NK-92 treated with Interleukin-12 subunit alpha and Interleukin-12 subunit beta, amount 100 ng/mL, for 24 hours (cell line): ENCODE results near the gene SMAD9.
"Not testable (repeated sequence)": the region's sequence is repeated elsewhere in the genome, so short reads cannot be mapped to it uniquely, and the experiment has no call there.

Source experiments
- DNase-seq: peaks from one replicate; lab custom pipeline; 2025; lab: John Stamatoyannopoulos, UW

The SMAD9 gene

DNA sequence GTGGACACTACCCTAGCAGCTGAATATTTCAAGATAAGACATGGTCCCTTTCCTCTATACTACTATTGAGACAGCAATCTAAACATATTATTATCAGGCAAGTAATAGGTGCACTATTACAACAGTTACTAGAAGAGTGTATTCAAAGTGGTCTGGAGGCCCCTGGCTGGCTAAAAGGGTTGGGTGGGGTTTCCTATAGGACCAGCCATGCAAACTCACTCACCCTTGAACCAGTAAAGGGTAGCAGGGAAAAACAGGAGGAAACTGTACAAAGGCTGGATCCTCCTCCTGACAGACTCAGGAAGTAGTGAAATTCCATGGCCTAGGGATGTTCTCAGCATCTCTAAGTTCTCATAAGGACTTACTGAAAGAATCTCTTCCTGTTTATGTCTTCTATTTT is 7.7 kb downstream of the SMAD9 start:
- no peak for DNase-seq

DNA sequence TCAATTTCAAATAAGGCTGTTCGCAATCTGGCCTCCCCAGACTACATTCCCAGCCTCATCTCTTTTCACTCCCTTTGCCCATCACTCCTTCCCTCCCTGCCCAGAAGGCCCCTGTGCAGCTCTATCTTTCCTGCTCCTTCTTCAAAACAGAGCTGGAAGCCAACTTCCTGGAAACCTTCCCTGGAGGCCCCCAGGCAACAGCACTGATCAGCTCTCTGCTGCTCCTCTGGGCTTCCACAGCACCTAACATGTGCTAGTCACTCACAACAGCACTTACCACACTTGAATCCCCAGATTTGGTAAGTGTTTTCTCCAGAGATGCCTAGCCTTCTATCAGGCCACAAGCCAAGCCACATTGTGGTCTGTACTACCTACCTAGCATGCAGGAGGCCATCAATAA is 9.5 kb downstream of the SMAD9 start:
- no peak for DNase-seq

DNA sequence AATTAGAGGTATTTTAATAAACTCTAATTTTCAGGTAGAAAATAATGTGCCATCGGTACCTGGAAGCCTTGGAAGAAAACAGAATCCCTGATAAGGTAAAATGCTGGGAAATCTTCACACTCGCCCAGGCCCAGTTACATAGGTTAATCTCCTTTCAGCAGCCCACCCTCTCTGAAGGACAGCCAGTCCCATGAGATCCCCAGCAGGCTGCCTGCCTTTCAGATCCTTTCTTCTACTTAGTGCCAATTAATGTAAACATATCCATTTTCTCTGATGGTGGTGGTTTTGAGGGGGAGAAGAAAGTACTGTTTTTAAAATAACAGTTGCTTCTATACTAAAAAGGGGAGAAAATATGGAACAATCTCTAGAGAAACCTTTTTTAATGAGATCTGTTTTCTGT is 12.2 kb downstream of the SMAD9 start:
- no peak for DNase-seq

DNA sequence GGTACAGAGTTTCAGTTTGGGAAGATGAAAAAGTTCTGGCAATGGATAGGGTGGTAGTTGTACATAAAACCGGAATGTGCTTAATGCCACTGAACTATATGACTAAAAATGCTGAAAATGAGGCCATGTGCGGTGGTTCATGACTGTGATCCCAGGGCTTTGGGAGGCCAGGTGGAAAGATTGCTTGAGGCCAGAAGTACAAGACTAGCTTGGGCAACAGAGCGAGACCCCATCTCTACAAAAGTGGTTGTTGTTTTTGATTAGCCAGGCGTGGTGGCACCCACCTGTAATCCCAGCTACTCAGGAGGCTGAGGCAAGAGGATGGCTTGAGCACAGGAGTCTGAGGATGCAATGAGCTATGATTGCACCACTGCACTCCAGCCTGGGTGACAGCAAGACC is 12.8 kb downstream of the SMAD9 start:
- DNase-seq = no peak

DNA sequence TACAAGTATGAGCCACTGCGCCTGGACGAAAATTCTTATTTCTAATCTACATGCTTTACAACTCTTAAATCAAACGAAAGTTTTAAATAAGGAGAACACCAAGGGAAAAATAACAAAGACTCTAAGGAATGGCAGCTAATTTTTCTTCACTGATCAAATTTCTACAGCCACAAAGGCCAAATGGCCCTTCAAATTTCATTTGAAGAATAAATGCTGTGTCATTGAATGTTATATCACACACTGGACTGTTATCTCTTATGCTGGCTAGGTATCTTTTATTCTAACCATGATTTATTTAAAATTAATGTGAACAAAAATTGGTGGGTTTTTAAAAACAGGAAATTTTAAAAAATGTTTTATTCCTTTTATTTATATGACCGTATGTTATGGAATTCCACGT is 14.1 kb downstream of the SMAD9 start:
- no peak for DNase-seq

DNA sequence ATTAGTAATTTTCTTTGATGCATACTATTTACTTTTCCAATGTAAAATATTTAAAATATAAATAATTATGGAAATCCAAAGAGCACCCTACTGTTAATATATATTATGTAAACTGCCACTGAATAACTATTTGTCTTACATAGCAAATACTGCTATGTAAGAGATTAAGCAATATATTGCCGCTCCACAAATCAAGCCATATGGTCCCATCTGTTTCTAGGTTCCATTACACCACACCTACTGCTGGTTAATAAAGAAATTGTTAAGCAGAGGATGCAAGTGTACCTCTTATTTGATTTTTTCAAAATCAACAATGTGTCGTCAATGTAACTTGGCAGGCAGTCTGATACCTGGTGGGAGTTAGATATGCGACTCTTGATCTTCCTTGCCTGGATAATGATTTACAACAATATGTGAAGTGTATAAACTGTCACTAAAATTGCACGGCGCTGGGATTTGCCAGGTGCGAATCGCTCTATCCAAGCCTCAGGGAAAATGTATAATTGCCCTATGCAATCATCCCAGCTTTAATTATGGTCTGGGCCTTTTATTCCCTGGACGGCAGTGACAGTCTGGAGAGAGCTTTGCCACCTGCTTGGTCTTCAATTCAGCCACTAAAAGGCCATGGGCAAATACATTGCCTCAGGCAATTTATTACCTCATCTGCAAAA is 16.0 kb downstream of the SMAD9 start:
- DNase-seq = no peak

DNA sequence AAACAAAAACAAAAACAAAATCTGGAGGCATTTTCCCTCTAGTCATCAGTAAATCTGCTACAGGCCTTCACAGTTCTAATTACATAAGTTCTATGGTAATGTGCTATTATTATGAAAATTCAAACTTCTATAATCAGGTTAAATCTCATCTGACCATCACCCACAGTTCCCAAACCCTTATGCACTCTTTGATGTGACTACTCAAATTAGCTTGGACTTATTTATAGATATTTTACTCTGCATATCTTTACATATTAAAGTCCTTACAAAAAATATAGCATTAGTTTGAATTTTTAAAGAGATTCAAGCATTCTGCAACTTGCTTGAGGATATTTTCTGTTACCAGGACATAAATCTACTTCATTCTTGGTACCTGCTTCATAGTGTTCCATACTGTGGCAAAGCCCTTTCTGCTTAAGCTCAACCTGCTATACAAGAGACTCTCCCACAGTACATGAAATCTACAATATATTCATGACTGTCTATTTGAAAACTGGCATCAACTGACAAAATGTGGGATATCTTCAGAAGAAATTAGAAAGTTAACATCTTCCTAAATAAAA is 22.9 kb downstream of the SMAD9 start:
- no peak for DNase-seq

DNA sequence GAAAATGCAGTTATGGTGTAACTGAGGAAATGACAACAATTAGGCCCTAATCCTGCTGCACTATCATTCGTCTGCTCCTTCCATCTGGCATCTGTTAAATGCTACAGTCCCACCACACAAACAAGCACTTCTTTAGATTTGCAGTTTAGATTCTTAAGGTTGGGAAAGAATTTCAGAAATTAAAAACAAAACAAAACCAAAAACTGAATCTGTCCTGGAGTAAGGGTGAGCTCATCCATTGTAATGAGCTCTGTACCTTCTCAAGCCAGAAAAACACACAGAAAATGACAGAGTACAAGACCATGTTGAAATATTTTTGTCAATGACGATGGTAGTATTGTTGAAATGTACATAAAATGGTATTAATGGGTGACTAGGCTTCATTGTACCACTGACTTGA is 28.3 kb downstream of the SMAD9 start:
- DNase-seq = no peak

DNA sequence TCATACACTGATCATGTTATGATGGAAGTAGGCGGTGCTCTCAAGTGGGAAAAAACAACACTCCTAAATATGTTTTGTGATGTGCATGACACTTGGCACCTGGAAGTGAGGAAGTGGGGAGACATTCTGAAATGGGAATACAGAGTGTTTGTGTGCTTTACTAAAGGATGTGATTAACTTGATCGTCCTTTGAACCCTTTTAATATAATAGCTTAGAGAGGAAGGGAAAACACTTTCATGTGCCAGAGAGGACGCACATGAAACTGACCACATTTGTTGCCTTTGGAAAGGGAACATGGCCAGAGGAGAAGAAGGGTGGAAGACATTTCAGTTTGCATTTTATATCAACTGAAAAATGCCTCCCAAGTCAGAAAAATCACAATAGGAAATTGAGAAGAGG is 31.4 kb downstream of the SMAD9 start:
- DNase-seq = no peak

DNA sequence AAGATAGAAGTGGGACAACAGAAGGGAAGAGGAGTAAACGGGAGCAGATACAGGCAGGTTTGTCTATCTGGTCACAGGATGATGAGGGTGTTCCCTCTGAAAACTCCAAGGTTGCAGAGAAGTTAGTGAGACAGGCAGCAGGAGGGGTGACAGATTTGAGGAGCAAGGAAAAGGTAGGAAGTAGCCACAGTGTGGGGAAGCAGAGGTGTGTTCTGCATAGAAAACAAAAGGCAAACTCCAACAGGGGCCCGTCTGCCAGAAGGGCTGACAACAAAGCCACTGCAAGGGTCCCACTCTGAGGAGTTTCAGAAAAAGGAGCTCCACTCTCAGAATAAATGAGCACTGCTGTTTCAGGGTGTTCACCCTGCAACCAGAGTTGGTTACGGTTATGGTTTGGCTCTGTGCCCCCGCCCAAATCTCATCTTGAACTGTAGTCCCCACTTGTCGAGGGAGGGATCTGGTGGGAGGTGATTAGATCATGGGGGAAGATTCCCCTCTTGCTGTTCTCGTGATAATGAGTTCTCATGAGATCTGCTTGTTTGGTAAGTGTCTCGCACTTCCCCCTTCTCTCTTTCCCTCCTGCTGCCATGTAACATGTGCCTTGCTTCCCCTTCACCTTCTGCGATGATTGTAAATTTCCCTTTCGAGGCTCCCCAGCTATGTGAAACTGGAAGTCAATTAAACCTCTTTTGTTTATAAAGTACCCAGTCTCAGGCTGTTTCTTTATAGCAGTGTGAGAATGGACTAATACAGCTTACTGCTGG is 32.1 kb downstream of the SMAD9 start:
- no peak for DNase-seq

DNA sequence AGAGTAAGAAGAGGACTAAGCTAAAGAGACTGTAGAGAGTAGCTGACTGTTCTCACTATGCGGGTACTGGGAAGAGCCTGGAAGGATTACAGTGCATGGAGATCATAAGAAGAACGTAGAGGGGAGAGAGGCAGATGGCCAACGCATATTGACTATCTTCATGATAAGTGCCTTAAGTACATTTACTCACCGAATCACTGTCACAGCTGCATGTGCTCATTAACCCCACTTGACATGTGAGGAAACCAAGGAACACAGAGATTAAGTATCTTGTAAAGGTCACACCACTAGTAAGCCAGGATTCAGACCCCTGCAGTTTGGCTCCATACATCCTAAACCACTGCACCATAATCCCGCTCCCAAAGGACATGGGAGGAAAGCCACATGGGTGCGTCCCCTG is 34.1 kb downstream of the SMAD9 start:
- no peak for DNase-seq

DNA sequence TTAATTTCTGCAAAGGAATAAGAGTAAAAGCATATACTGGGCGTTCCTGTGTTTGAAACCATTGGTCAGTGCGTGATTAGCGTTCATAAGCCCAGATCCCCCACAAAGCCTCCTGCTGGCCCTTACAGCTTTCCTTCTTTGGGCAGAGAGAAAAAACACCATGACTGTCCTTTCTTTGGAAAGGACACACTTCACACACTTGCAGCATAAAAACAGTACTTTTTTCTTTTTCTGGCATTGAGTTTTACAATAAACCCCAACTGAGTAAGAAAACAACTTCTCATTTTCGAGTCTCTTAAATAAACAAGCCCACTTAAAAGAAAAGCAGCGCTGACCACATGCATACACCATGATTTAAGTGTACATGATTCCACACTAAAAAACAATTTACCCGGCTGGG is 35.8 kb downstream of the SMAD9 start:
- DNase-seq = no peak

DNA sequence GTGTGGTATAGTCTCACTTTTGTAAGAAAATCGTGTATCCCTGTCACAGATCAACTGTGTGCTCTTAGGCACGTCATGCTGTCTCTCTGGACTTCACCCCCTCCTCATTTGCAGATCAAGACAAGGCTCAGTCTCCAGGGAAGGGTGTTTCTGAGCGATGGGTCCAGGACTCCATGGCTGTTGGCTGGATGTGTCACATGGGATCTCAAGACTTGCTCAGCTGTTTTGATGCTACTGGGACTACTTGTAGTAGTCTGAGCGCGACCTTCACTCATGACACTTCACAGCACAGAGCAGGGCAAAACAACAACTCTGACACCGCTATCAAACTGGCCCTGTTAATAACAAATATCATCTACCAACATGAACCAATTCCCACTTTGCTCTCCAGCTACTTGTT is 36.2 kb downstream of the SMAD9 start:
- no peak for DNase-seq

DNA sequence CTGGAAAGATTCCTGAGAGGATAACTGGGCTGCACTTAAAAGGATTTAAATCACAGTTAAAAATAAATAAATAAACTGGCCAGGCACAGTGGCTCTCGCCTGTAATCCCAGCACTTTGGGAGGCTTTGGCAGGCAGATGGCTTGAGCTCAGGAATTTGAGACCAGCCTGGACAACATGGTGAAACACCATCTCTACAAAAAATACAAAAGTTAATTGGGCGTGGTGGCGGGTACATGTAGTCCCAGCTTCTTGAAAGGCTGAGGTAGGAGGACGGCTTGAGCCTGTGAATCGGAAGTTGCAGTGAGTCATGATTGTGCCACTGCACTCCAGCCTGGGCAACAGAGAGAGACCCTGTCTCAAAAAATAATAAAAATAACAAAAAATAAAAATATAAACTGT is 36.6 kb downstream of the SMAD9 start:
- not testable (repeated sequence) for DNase-seq

DNA sequence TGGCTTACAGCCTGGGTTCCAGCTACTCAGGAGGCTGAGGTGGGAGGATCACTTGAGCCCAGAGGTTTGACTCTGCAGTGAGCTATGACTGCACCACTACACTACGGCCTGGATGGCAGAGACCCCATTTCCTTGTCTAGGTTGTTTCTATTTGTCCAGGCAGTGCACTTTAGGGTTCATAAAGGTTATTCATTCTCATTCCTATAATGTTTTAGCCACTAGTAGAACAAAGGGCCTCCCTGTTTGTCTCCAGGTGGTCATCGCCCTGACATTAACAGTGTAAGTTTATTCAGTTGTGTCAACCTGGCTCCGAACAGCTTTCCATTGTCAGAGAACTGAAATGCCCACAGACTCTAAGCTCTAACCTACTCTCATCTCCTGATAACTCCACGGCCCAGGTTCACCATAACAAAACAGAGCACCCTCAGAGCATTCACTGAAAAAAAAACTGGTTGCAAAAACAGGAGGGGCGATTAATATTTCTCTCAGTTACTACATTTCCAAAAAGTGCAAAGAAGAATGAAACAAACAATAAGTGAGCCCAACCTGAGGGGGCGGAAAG is 37.1 kb downstream of the SMAD9 start:
- no peak for DNase-seq

DNA sequence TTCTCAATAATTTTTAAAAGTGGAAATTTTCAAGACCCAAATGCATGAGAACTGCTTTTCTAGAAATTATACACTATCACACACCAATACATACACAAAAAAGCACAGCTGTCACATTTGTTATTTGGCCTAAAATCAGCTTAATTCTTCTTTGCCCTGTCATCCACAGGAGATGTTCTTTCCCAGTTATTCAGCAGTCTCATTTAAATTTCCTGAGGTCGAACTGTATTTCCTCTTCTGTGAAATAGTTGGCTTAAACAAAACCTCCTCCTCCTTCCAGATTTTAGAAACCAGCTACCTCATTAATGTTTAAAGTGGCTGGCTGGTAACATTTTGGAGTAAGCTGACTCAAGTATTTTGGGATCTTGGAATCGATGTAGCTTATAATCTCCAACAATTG is 39.1 kb downstream of the SMAD9 start:
- DNase-seq = no peak

DNA sequence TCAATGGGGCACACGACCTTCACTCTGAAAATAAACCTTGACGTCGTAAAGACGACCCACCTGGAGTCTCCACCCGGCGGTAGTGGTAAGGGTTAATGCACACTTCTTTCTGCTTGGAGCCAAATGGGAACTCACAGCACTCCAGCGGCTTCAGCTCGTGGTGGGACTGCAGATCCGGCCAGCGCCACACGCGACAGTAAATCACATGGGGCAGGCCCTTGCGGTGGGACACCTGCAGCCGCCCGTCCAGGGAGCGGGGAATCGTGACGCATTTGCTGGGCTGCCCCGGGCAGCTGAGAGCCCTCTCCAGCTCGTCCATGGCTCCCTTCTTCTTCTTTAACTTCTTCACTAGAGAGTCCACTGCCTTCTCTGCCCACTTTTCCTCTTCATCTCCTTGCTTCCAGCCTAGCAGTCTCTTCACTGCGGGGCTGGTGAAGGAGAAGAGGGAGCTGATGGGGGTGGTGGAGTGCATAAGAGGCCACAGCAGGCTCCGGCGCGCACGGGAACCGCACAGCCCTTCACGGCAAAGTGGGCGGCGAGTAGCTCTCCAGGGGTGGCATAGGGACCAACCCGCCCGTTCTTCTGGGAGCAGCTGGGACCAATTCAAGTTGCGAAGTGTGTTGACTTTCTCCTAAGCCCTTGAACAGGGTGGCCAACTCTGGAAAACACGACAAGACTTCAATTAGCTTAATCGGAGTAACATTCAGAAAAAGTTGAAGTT is 40.7 kb downstream of the SMAD9 start:
- DNase-seq = no peak

DNA sequence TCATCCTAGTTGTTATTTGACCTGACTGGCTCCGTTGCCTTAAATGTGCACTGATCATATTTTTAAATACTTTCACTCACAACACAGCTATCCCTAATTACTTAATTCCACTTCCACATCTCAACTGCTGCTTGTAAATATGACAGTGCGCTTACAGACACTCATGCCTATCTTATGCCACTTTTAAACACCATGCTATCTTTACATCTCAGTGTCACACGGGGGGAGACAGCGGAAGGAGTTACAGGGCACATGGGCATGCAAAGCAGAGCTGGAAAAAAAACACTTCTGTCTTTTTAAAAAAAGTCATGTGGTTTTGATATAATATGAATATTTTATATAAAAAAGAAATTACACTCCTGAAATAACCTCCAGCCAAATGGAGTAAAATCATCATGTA is 44.1 kb downstream of the SMAD9 start:
- DNase-seq = no peak

DNA sequence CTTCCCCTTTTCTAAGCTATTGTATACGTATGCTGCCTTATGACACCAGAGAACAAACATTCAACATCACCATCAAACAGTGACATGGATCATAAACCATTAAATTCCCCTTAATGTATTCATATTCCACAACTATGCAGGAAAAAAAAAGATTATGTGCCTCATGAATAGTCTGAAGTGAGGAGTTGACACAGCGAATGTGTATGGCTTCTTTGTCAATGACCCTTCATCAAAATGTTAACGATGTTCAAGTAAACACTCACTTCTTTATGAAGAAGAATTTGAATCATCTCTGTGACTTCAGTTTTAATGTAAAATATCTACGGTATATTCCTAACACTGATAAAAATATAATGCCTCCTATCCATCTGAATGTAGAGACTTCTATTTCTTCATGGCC is 44.6 kb downstream of the SMAD9 start:
- no peak for DNase-seq

DNA sequence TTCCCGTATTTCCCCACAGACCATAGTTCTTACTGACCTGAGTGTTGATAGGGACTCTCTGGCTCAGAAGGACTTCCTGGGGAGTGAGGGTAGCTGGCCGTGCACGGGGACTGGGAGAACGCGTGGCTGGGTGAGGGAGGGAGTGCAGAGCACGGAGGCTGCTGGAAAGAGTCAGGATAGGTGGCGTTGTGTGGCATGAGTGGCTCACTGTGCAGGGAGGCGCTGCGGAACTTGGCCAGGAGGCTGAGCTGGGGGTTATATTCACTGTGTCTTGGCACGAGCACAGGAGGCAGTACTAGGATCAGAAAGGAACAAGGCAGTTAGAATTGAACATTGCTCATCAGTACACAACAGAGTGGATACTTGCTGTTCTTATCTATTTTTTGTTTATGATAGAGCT is 47.4 kb downstream of the SMAD9 start:
- no peak for DNase-seq

DNA sequence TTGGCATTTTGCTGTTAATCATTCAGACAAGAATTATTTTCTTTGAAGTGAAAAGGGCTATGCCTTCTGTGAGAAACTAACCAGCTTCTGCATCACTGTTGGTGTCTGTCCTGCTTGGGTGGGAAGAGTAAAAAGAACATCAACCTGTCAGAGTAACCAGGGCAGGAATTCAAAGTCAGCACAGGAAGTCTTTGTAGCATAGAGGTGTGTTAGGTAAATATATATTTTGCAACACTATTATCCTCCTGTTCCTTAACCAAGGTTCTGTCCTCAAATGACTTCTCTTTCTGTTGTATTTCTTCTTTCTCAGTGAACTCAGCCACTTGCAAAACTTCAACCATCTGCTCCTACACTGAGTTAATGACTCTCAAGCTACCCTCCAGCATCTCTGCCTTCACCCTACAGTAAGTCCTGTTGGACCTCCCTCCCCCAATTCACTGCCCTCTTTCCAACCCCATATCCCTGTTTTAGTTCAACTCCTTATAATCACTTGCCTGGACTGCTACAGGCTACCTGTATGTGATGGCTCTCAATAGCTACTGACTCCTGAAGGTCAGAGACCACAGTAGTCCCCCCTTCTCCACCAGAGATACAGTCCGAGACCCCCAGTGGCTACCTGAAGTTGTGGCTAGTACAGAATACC is 49.9 kb downstream of the SMAD9 start:
- DNase-seq = no peak

DNA sequence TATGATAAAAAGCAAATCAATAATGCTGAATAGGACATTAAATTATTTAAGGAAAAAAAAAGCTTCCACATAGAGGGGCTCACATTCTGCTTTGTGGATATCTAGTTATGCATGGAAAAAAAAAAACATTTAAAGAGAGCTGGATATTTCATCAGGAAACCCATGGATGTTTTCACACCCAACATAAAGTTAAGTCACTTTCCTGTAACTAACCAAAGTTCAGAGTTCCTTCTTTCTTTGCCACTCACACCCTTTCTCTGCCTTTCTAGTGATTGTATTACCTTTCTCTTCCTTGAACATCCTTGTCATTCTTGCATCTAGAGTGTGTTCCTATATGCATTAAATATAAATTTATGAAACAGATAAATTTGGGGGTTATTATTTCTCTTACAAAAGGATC is 53.8 kb downstream of the SMAD9 start:
- DNase-seq = no peak
